ENCODE measurements around the gene IL2RA. TPM values are rescaled to one million over a fixed set of nuclear protein-coding genes. Genes with fewer than 3 reads are reported as not detected.

IL2RA gene
- total RNA-seq, 1 experiment from 2014 or later, result not detected

GRCh38 chr10:6035101-6035834 is 26.9 kb downstream of the IL2RA start:
- no peaks in the 10 kb centered on the region for H3K4me1 ChIP-seq (replicated peaks)
- no peak overlapping the region for H3K27ac ChIP-seq
- no peak overlapping the region for H3K4me3 ChIP-seq
- H3K27me3 ChIP-seq (replicated peaks), result peaks cover 4% of the 10 kb centered on the region; the same call in 1 of the 2 replicates
- H3K36me3 ChIP-seq, result no peaks in the 10 kb centered on the region
- peak in 1 of 2 experiments; percentile 37 for DNase-seq (ENCODE audit: low read depth in 1 of 2, low spot score in 2 of 2)
- H3K9me3 ChIP-seq (replicated peaks), result no peaks in the 10 kb centered on the region; the same call in 1 of the 2 replicates

GRCh38 chr10:6034371-6034770 is 27.8 kb downstream of the IL2RA start:
- no peaks in the 10 kb centered on the region; the same call in 1 of the 2 replicates for H3K9me3 ChIP-seq (replicated peaks)
- H3K27ac ChIP-seq, result no peak overlapping the region
- H3K4me3 ChIP-seq, result no peak overlapping the region
- H3K4me1 ChIP-seq (replicated peaks), result no peaks in the 10 kb centered on the region
- DNase-seq (ENCODE audit: low read depth in 1 of 2, low spot score in 2 of 2), result no peak
- H3K27me3 ChIP-seq (replicated peaks), result no peaks in the 10 kb centered on the region
- no peaks in the 10 kb centered on the region for H3K36me3 ChIP-seq

GRCh38 chr10:6033954-6034353 is 28.2 kb downstream of the IL2RA start:
- Histone ChIP-seq H3K4me1 (replicated peaks) (no peaks in the 10 kb centered on the region), H3K36me3 (no peaks in the 10 kb centered on the region), H3K9me3 (replicated peaks) (no peaks in the 10 kb centered on the region; the same call in 1 of the 2 replicates), H3K4me3 (no peak overlapping the region), H3K27ac (no peak overlapping the region), H3K27me3 (replicated peaks) (no peaks in the 10 kb centered on the region)
- DNase-seq (ENCODE audit: low read depth in 1 of 2, low spot score in 2 of 2), result peak in 1 of 2 experiments; percentile 2

- H3K36me3 ChIP-seq, result no peaks in the 10 kb centered on the region
- H3K27me3 ChIP-seq (replicated peaks), result 0 out of 2 replicates have a peak, but pooled peaks cover 3% of the 10 kb centered on the region
- no peak overlapping the region for H3K27ac ChIP-seq
- H3K4me1 ChIP-seq (replicated peaks), result no peaks in the 10 kb centered on the region
- no peak for DNase-seq (ENCODE audit: low read depth in 1 of 2, low spot score in 2 of 2)
- no peaks in the 10 kb centered on the region; the same call in 1 of the 2 replicates for H3K9me3 ChIP-seq (replicated peaks)
- no peak overlapping the region for H3K4me3 ChIP-seq
Measured at GRCh38 chr10:6030940-6031339, 31.2 kb downstream of the IL2RA start.

GRCh38 chr10:6030217-6030616 is 31.9 kb downstream of the IL2RA start:
- Histone ChIP-seq H3K9me3 (replicated peaks) (no peaks in the 10 kb centered on the region; the same call in 1 of the 2 replicates), H3K27ac (no peak overlapping the region), H3K36me3 (no peaks in the 10 kb centered on the region), H3K4me3 (no peak overlapping the region), H3K4me1 (replicated peaks) (no peaks in the 10 kb centered on the region), H3K27me3 (replicated peaks) (0 out of 2 replicates have a peak, but pooled peaks cover 3% of the 10 kb centered on the region)
- DNase-seq (ENCODE audit: low read depth in 1 of 2, low spot score in 2 of 2), result no peak

GRCh38 chr10:6027929-6028328 is 34.2 kb downstream of the IL2RA start:
- H3K4me3 ChIP-seq, result no peak overlapping the region
- no peaks in the 10 kb centered on the region for H3K36me3 ChIP-seq
- no peaks in the 10 kb centered on the region for H3K4me1 ChIP-seq (replicated peaks)
- no peaks in the 10 kb centered on the region; the same call in 1 of the 2 replicates for H3K9me3 ChIP-seq (replicated peaks)
- DNase-seq (ENCODE audit: low read depth in 1 of 2, low spot score in 2 of 2), result peak in 1 of 2 experiments; percentile 8
- H3K27ac ChIP-seq, result no peak overlapping the region
- H3K27me3 ChIP-seq (replicated peaks), result 0 out of 2 replicates have a peak, but pooled peaks cover 3% of the 10 kb centered on the region

- peak in 1 of 2 experiments; percentile 9 for DNase-seq (ENCODE audit: low read depth in 1 of 2, low spot score in 2 of 2)
- Histone ChIP-seq H3K36me3 (no peaks in the 10 kb centered on the region), H3K27ac (no peak overlapping the region), H3K27me3 (replicated peaks) (0 out of 2 replicates have a peak, but pooled peaks cover 3% of the 10 kb centered on the region), H3K9me3 (replicated peaks) (no peaks in the 10 kb centered on the region; the same call in none of the 2 replicates), H3K4me3 (no peak overlapping the region), H3K4me1 (replicated peaks) (peaks cover 4% of the 10 kb centered on the region)
Measured at GRCh38 chr10:6025683-6026255, 36.4 kb downstream of the IL2RA start.

- Histone ChIP-seq H3K36me3 (no peaks in the 10 kb centered on the region), H3K27ac (no peak overlapping the region), H3K4me3 (no peak overlapping the region), H3K27me3 (replicated peaks) (0 out of 2 replicates have a peak, but pooled peaks cover 3% of the 10 kb centered on the region), H3K4me1 (replicated peaks) (peaks cover 7% of the 10 kb centered on the region), H3K9me3 (replicated peaks) (no peaks in the 10 kb centered on the region; the same call in 1 of the 2 replicates)
- peak in 1 of 2 experiments; percentile 37 for DNase-seq (ENCODE audit: low read depth in 1 of 2, low spot score in 2 of 2)
Measured at GRCh38 chr10:6024334-6024682, 37.9 kb downstream of the IL2RA start.

GRCh38 chr10:6023661-6024333 is 38.4 kb downstream of the IL2RA start:
- Histone ChIP-seq H3K4me1 (replicated peaks) (peaks cover 7% of the 10 kb centered on the region), H3K9me3 (replicated peaks) (no peaks in the 10 kb centered on the region; the same call in 1 of the 2 replicates), H3K27me3 (replicated peaks) (0 out of 2 replicates have a peak, but pooled peaks cover 3% of the 10 kb centered on the region), H3K27ac (no peak overlapping the region), H3K36me3 (no peaks in the 10 kb centered on the region), H3K4me3 (no peak overlapping the region)
- peak in 1 of 2 experiments; percentile 16 for DNase-seq (ENCODE audit: low read depth in 1 of 2, low spot score in 2 of 2)

GRCh38 chr10:6022660-6023059 is 39.5 kb downstream of the IL2RA start:
- H3K4me3 ChIP-seq, result no peak overlapping the region
- peak in 1 of 2 experiments; percentile 8 for DNase-seq (ENCODE audit: low read depth in 1 of 2, low spot score in 2 of 2)
- H3K27ac ChIP-seq, result no peak overlapping the region
- H3K9me3 ChIP-seq (replicated peaks), result no peaks in the 10 kb centered on the region; the same call in 1 of the 2 replicates
- H3K36me3 ChIP-seq, result no peaks in the 10 kb centered on the region
- 0 out of 2 replicates have a peak, but pooled peaks cover 3% of the 10 kb centered on the region for H3K27me3 ChIP-seq (replicated peaks)
- peaks cover 7% of the 10 kb centered on the region for H3K4me1 ChIP-seq (replicated peaks)

GRCh38 chr10:6020826-6021225 is 41.3 kb downstream of the IL2RA start:
- H3K27ac ChIP-seq, result no peak overlapping the region
- H3K9me3 ChIP-seq (replicated peaks), result no peaks in the 10 kb centered on the region; the same call in 1 of the 2 replicates
- no peaks in the 10 kb centered on the region for H3K36me3 ChIP-seq
- DNase-seq (ENCODE audit: low read depth in 1 of 2, low spot score in 2 of 2), result peak; percentile 37 to 52
- peaks cover 7% of the 10 kb centered on the region for H3K4me1 ChIP-seq (replicated peaks)
- no peaks in the 10 kb centered on the region for H3K27me3 ChIP-seq (replicated peaks)
- H3K4me3 ChIP-seq, result no peak overlapping the region

GRCh38 chr10:6019796-6020195 is 42.4 kb downstream of the IL2RA start:
- Histone ChIP-seq H3K27ac (no peak overlapping the region), H3K27me3 (replicated peaks) (no peaks in the 10 kb centered on the region), H3K36me3 (no peaks in the 10 kb centered on the region), H3K4me3 (no peak overlapping the region), H3K9me3 (replicated peaks) (no peaks in the 10 kb centered on the region; the same call in 1 of the 2 replicates), H3K4me1 (replicated peaks) (peaks cover 7% of the 10 kb centered on the region)
- DNase-seq (ENCODE audit: low read depth in 1 of 2, low spot score in 2 of 2), result no peak

GRCh38 chr10:6019010-6019782 is 43.0 kb downstream of the IL2RA start:
- no peak for DNase-seq (ENCODE audit: low read depth in 1 of 2, low spot score in 2 of 2)
- H3K27ac ChIP-seq, result no peak overlapping the region
- no peak overlapping the region for H3K4me3 ChIP-seq
- H3K4me1 ChIP-seq (replicated peaks), result peaks cover 7% of the 10 kb centered on the region
- no peaks in the 10 kb centered on the region; the same call in 1 of the 2 replicates for H3K9me3 ChIP-seq (replicated peaks)
- no peaks in the 10 kb centered on the region for H3K27me3 ChIP-seq (replicated peaks)
- H3K36me3 ChIP-seq, result no peaks in the 10 kb centered on the region

Measured in SJSA1 (cell line).